ENCODE results near the gene HADH. TPM values are rescaled to one million over a fixed set of nuclear protein-coding genes. Genes with fewer than 3 reads are reported as not detected.
A peak's percentile ranks its signal among the peaks of the same experiment; 100 is the strongest.

Gene HADH
- polyA plus RNA-seq, 1 of the 3 experiments (the other 2 are of a cell fraction): 19.4 TPM

- TF ChIP-seq FOSL2 (IDR thresholded peaks at IDR 0.05; ENCODE audit: borderline replicate concordance, low read depth) (no peak), EP300 (IDR thresholded peaks at IDR 0.05; ENCODE audit: borderline replicate concordance in 1 of 2, low read depth in 1 of 2, low read length in 1 of 2) (no peak), MEF2A (IDR thresholded peaks at IDR 0.05; ENCODE audit: borderline replicate concordance, low read depth) (no peak), FOXJ3 (CRISPR knock-in tag; IDR thresholded peaks at IDR 0.05) (no peak), MAX (IDR thresholded peaks at IDR 0.05; ENCODE audit: low read depth) (no peak), TAF1 (IDR thresholded peaks at IDR 0.05; ENCODE audit: borderline replicate concordance, low read depth, low read length) (no peak), RXRA (IDR thresholded peaks at IDR 0.05; ENCODE audit: borderline replicate concordance, low read depth) (no peak), MXI1 (IDR thresholded peaks at IDR 0.05; ENCODE audit: low read depth, low read length) (no peak), PBX3 (IDR thresholded peaks at IDR 0.05) (no peak)
Observed at GRCh38 chr4:108013955-108014354, 24.3 kb downstream of the HADH start (continued).

- DNase-seq: peak; percentile 72
- TF ChIP-seq RXRA (IDR thresholded peaks at IDR 0.05; ENCODE audit: borderline replicate concordance, low read depth) (no peak), RAD21 (IDR thresholded peaks at IDR 0.05; ENCODE audit: low read length) (peak; percentile 88), CTCF (IDR thresholded peaks at IDR 0.05) (peak; percentile 94), SMC3 (IDR thresholded peaks at IDR 0.05; ENCODE audit: low read depth, low read length) (peak; percentile 73)
Observed at GRCh38 chr4:108018040-108018883, 28.6 kb downstream of the HADH start.

More at GRCh38 chr4:108018040-108018883, 28.6 kb downstream of the HADH start:
- H3K9ac ChIP-seq: no peak overlapping the region
- POLR2A ChIA-PET: no interaction called here
- peaks cover 0 to 16% of the 10 kb centered on the region in 2 experiments for H3K36me3 ChIP-seq (replicated peaks in 1 of 2; ENCODE audit: control insufficient read depth in 1 of 2, insufficient read depth in 2 of 2, low read length in 1 of 2)
- H3K4me3 ChIP-seq (ENCODE audit: low read depth in 2 of 2, low read length in 1 of 2): no peak overlapping the region; a peak in 1 of 4 replicates
- H3K4me1 ChIP-seq (ENCODE audit: control insufficient read depth in 1 of 2, insufficient read depth in 2 of 2, low read depth in 1 of 2, low read length in 1 of 2): no peaks in the 10 kb centered on the region
- no peak overlapping the region for H3K27ac ChIP-seq (ENCODE audit: low read depth in 2 of 2, low read length in 1 of 2)
- no peaks in the 10 kb centered on the region for H4K20me1 ChIP-seq (ENCODE audit: insufficient read depth)
- no peaks in the 10 kb centered on the region for H3K27me3 ChIP-seq (ENCODE audit: insufficient read depth)
- H3K9me3 ChIP-seq: no peaks in the 10 kb centered on the region
- no peak overlapping the region for H2AFZ ChIP-seq (ENCODE audit: low read depth)
- H3F3A ChIP-seq (replicated peaks; ENCODE audit: insufficient read depth): no peaks in the 10 kb centered on the region
- CTCF ChIA-PET: interaction anchor here (0.6 to 4.8 kb wide), 66 partner anchors 9 to 1467 kb away, joined by 3 to 95 read pairs (median 4); no protein-coding TSS in a partner anchor
- no peak overlapping the region for H3K4me2 ChIP-seq
- 41% methylated on average over 8 of the region's 8 CpGs for WGBS (ENCODE audit: low lambda C conversion rate)
- no peaks in the 10 kb centered on the region for H3K79me2 ChIP-seq (ENCODE audit: insufficient read depth)
- no peaks in the 10 kb centered on the region for H3K9me2 ChIP-seq

Data from SK-N-SH (cell line).